HG02610 (cell line): Measurements from ENCODE around the gene SCNM1.

Experiments used
- ATAC-seq: cut with Tn5 transposase; IDR thresholded peaks from one replicate; pipeline ENCODE4 v1.9.1; 2021; ENCODE audit warnings: mild to moderate bottlenecking, moderate library complexity; ENCODE audit not compliant: unreplicated experiment

Gene SCNM1

GRCh38 chr1:151165738-151166504 lies at the start of gene SCNM1, which contains the start of gene LYSMD1:
Gene SCNM1, plus strand, starts transcription at chr1:151166144. Its CDS starts 9 bp downstream, at chr1:151166153.
Gene LYSMD1, minus strand, starts transcription at chr1:151165902. Its CDS starts 644 bp downstream, at chr1:151165258.
- peak; percentile 76 for ATAC-seq

GRCh38 chr1:151124763-151125403 lies 41.1 kb upstream of the SCNM1 start:
- no peak for ATAC-seq

- ATAC-seq = no peak
Measured at GRCh38 chr1:151128800-151129199, 37.1 kb upstream of the SCNM1 start.

GRCh38 chr1:151130987-151131586 lies 34.9 kb upstream of the SCNM1 start:
- ATAC-seq = peak; percentile 89

GRCh38 chr1:151131701-151132334 lies 34.1 kb upstream of the SCNM1 start:
- ATAC-seq = no peak

- ATAC-seq = no peak
Measured at GRCh38 chr1:151132335-151133017, 33.5 kb upstream of the SCNM1 start.

- ATAC-seq = no peak
Measured at GRCh38 chr1:151133018-151133806, 32.7 kb upstream of the SCNM1 start.

GRCh38 chr1:151134396-151134795 lies 31.5 kb upstream of the SCNM1 start:
- no peak for ATAC-seq

- ATAC-seq = no peak
Measured at GRCh38 chr1:151134991-151135390, 31.0 kb upstream of the SCNM1 start.

GRCh38 chr1:151135433-151136385 lies 30.2 kb upstream of the SCNM1 start:
- ATAC-seq = no peak

GRCh38 chr1:151137789-151138188 lies 28.2 kb upstream of the SCNM1 start:
- ATAC-seq = no peak

- ATAC-seq = no peak
Measured at GRCh38 chr1:151142411-151143056, 23.4 kb upstream of the SCNM1 start.

- no peak for ATAC-seq
Measured at GRCh38 chr1:151143057-151143435, 22.9 kb upstream of the SCNM1 start.

GRCh38 chr1:151143986-151144385 lies 22.0 kb upstream of the SCNM1 start:
- no peak for ATAC-seq

- ATAC-seq = no peak
Measured at GRCh38 chr1:151144474-151145303, 21.3 kb upstream of the SCNM1 start.

GRCh38 chr1:151145304-151146071 lies 20.5 kb upstream of the SCNM1 start:
- ATAC-seq = no peak

GRCh38 chr1:151146072-151146411 lies 19.9 kb upstream of the SCNM1 start:
- no peak for ATAC-seq
